Inflammatory macrophage (primary cell): Measurements from ENCODE around the gene ZDHHC9.

Source experiments
- DNase-seq, 2 donors: peaks; one replicate each; pipeline ENCODE4 v3.0.0-alpha.2; 2020 to 2022

Gene ZDHHC9

GRCh38 chrX:129761596-129761995, 82.1 kb downstream of the ZDHHC9 start:
- no peak for DNase-seq

GRCh38 chrX:129760981-129761380, 82.7 kb downstream of the ZDHHC9 start:
- no peak for DNase-seq

GRCh38 chrX:129760155-129760554, 83.5 kb downstream of the ZDHHC9 start:
- no peak for DNase-seq

- peak; percentile 69 to 77 for DNase-seq
Observed at GRCh38 chrX:129759576-129760061, 84.1 kb downstream of the ZDHHC9 start.

GRCh38 chrX:129755779-129756650, 87.7 kb downstream of the ZDHHC9 start:
- DNase-seq, result no peak

- DNase-seq, result peak; percentile 36 to 39
Observed at GRCh38 chrX:129754056-129755024, 89.3 kb downstream of the ZDHHC9 start.
